DND-41 (cell line): Measurements from ENCODE around the gene BBS4.

Source experiments
- EZH2 ChIP-seq: IDR thresholded peaks from 3 replicates; pipeline ENCODE4 v1.6.1; 2012; ENCODE audit warnings: borderline replicate concordance, low read depth, mild to moderate bottlenecking, moderate library complexity, low read length, inconsistent platforms; ENCODE audit not compliant: severe bottlenecking
- TF ChIP-seq, protein P1 (sequence below): IDR thresholded peaks from 2 replicates; pipeline ENCODE4 v1.5.1; 2012; ENCODE audit warnings: borderline replicate concordance, low read length, moderate library complexity, mild to moderate bottlenecking; ENCODE audit not compliant: poor library complexity, severe bottlenecking; ENCODE audit errors: extremely low read depth

DNA sequence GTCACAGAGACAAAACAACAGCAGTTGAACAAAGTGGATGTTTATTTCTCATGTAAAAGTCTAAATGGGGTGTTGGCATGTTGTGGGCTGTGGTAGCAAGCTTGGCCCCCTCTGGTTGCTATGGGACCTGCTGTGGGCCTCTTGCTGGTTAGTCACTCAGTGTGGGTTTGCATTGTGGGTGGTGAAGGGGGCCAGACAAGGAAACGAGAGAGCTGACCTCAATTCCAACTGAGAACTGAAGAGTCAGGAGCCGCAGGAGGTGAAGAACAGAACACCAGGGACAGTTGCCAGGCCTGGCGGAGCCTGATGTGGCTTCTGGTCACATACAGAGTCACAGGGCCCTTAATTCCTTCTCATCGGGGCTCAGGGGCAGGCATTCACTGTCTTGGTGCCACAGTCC lies 99.4 kb downstream of the BBS4 start:
- TF ChIP-seq, protein P1, sequence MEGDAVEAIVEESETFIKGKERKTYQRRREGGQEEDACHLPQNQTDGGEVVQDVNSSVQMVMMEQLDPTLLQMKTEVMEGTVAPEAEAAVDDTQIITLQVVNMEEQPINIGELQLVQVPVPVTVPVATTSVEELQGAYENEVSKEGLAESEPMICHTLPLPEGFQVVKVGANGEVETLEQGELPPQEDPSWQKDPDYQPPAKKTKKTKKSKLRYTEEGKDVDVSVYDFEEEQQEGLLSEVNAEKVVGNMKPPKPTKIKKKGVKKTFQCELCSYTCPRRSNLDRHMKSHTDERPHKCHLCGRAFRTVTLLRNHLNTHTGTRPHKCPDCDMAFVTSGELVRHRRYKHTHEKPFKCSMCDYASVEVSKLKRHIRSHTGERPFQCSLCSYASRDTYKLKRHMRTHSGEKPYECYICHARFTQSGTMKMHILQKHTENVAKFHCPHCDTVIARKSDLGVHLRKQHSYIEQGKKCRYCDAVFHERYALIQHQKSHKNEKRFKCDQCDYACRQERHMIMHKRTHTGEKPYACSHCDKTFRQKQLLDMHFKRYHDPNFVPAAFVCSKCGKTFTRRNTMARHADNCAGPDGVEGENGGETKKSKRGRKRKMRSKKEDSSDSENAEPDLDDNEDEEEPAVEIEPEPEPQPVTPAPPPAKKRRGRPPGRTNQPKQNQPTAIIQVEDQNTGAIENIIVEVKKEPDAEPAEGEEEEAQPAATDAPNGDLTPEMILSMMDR = no peak
- no peak for TF ChIP-seq EZH2
